Endothelial cell (in vitro differentiated cells): ENCODE measurements around the gene FAT4. TPM values are rescaled to one million over a fixed set of nuclear protein-coding genes. Genes with fewer than 3 reads are reported as not detected.

Experiments
- DNase-seq: peaks from one replicate; pipeline ENCODE4 v3.0.0; 2021; ENCODE audit warnings: low spot score
- H3K27ac Mint-ChIP-seq: one replicate; pipeline ENCODE4 v1.8.0; 2021; ENCODE audit warnings: mixed read lengths, inconsistent platforms; ENCODE audit not compliant: unreplicated experiment
- H3K27me3 Mint-ChIP-seq: one replicate; pipeline ENCODE4 v1.8.0; 2021; ENCODE audit warnings: mild to moderate bottlenecking, moderate library complexity, mixed read lengths, inconsistent platforms; ENCODE audit not compliant: unreplicated experiment
- H3K36me3 Mint-ChIP-seq: one replicate; pipeline ENCODE4 v1.8.0; 2021; ENCODE audit warnings: mild to moderate bottlenecking, low read depth, mixed read lengths, inconsistent platforms; ENCODE audit not compliant: unreplicated experiment
- H3K4me1 Mint-ChIP-seq: one replicate; pipeline ENCODE4 v1.8.0; 2021; ENCODE audit warnings: mild to moderate bottlenecking, mixed read lengths, inconsistent platforms; ENCODE audit not compliant: unreplicated experiment
- H3K4me3 Mint-ChIP-seq: one replicate; pipeline ENCODE4 v1.8.0; 2021; ENCODE audit warnings: mild to moderate bottlenecking, mixed read lengths, inconsistent platforms; ENCODE audit not compliant: unreplicated experiment
- H3K9me3 Mint-ChIP-seq: one replicate; pipeline ENCODE4 v1.8.0; 2021; ENCODE audit warnings: mixed read lengths, inconsistent platforms; ENCODE audit not compliant: unreplicated experiment
- CTCF ChIP-seq: fragments of 200-600 bp; sonication (generic); IDR thresholded peaks from one replicate; pipeline ENCODE4 v1.5.0; 2021; ENCODE audit warnings: antibody characterized with exemption; ENCODE audit not compliant: unreplicated experiment
- total RNA-seq: library from RNA; stranded (reverse); fragmentation: NEBNext Ultra II Directional; extraction: Animal tissue kit (Norgen Biotek cat#: 25700); gene quantifications from one replicate; pipeline ENCODE4 v1.2.1, GENCODE V29; 2021; ENCODE audit not compliant: unreplicated experiment

The FAT4 gene
- total RNA-seq, 1 donor from 2014 or later, result 92.8 TPM

- H3K9me3 Mint-ChIP-seq, result no peaks in the 10 kb centered on the region
- H3K4me1 Mint-ChIP-seq, result peaks cover 57% of the 10 kb centered on the region
- DNase-seq, result peak; percentile 26
- H3K27ac Mint-ChIP-seq, result peak overlapping the region; percentile 79
- peaks cover 22% of the 10 kb centered on the region for H3K27me3 Mint-ChIP-seq
- H3K36me3 Mint-ChIP-seq, result peaks cover 57% of the 10 kb centered on the region
- peak overlapping the region; percentile 100 for H3K4me3 Mint-ChIP-seq
- TF ChIP-seq CTCF, result no peak
These were observed 2.2 kb downstream of the FAT4 start for GRCh38 chr4:125316791-125317524.

- Mint-ChIP-seq H3K4me1 (peaks cover 63% of the 10 kb centered on the region), H3K27me3 (peaks cover 22% of the 10 kb centered on the region), H3K36me3 (peaks cover 60% of the 10 kb centered on the region), H3K27ac (no peak overlapping the region), H3K4me3 (peak overlapping the region; percentile 100), H3K9me3 (no peaks in the 10 kb centered on the region)
- DNase-seq, result peak; percentile 47
- no peak for TF ChIP-seq CTCF
These were observed 2.7 kb downstream of the FAT4 start for GRCh38 chr4:125317525-125317877.

DNA sequence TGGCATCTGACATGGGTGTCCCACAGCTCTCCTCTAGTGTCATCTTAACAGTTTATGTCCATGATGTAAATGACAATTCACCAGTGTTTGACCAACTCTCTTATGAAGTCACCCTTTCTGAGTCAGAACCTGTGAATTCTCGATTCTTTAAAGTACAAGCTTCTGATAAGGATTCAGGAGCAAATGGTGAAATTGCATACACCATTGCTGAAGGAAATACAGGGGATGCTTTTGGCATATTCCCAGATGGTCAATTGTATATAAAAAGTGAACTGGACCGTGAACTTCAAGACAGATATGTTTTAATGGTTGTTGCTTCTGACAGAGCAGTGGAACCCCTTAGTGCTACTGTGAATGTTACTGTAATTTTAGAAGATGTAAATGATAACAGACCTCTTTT lies 4.6 kb downstream of the FAT4 start:
- DNase-seq, result no peak
- TF ChIP-seq CTCF, result no peak
- Mint-ChIP-seq H3K36me3 (peaks cover 60% of the 10 kb centered on the region), H3K4me3 (peak overlapping the region; percentile 100), H3K4me1 (peaks cover 66% of the 10 kb centered on the region), H3K27me3 (peaks cover 22% of the 10 kb centered on the region), H3K27ac (peak overlapping the region; percentile 20), H3K9me3 (no peaks in the 10 kb centered on the region)

GRCh38 chr4:125321709-125322365 lies 7.1 kb downstream of the FAT4 start:
- no peak for DNase-seq
- no peaks in the 10 kb centered on the region for H3K9me3 Mint-ChIP-seq
- peaks cover 12% of the 10 kb centered on the region for H3K27me3 Mint-ChIP-seq
- H3K36me3 Mint-ChIP-seq, result peaks cover 48% of the 10 kb centered on the region
- H3K4me3 Mint-ChIP-seq, result peak overlapping the region; percentile 89
- no peak for TF ChIP-seq CTCF
- H3K4me1 Mint-ChIP-seq, result peaks cover 59% of the 10 kb centered on the region
- no peak overlapping the region for H3K27ac Mint-ChIP-seq

GRCh38 chr4:125322366-125322730 lies 7.6 kb downstream of the FAT4 start:
- H3K9me3 Mint-ChIP-seq, result no peaks in the 10 kb centered on the region
- no peak overlapping the region for H3K27ac Mint-ChIP-seq
- H3K36me3 Mint-ChIP-seq, result peaks cover 44% of the 10 kb centered on the region
- DNase-seq, result no peak
- peaks cover 62% of the 10 kb centered on the region for H3K4me1 Mint-ChIP-seq
- H3K4me3 Mint-ChIP-seq, result peak overlapping the region; percentile 89
- TF ChIP-seq CTCF, result no peak
- H3K27me3 Mint-ChIP-seq, result peaks cover 11% of the 10 kb centered on the region
